ENCODE measurements around the gene MLLT1.

DNA sequence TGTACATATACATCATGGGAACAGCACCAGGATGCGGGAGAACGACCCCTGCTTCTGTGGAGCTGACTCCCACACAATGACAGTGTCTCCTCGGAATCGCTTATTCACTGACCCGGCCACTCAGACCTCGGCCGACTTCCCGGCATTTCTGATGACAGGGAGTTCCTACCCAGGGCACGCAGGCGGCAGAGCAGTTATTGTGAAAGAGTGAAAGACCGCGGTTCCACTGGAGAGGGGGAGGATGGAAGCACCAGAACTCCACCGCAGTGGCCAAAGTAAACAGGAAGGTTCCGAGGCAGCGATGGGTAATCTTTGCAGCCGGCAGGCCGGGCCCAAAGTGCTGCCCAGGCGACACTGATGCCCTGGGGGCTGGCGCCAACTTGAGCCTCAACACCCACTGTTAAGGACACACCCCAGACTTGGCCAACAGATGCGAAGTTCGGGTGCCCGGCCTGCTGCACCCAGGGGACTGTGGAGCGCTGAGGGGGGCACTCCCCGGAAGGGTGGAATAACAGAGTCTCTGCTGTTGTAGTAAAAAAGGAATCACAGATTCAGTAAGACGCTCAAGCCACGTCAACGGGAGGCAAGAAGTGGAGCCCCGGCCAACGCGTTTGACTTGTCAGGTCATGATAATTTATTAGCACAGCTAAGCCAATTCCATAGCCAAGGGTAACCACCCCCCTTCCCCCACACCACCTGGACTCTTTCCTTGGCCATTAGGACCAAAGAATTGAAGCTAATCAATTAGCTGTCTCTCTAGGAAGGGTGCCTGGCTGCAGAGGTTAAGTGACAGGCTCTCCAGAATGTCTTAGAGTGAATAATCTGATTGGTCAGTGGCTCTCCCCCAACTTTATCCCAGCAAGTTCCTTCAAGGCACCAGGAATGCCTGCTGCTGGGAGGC, 5.8 kb downstream of the MLLT1 start:
- TF ChIP-seq, protein P1, sequence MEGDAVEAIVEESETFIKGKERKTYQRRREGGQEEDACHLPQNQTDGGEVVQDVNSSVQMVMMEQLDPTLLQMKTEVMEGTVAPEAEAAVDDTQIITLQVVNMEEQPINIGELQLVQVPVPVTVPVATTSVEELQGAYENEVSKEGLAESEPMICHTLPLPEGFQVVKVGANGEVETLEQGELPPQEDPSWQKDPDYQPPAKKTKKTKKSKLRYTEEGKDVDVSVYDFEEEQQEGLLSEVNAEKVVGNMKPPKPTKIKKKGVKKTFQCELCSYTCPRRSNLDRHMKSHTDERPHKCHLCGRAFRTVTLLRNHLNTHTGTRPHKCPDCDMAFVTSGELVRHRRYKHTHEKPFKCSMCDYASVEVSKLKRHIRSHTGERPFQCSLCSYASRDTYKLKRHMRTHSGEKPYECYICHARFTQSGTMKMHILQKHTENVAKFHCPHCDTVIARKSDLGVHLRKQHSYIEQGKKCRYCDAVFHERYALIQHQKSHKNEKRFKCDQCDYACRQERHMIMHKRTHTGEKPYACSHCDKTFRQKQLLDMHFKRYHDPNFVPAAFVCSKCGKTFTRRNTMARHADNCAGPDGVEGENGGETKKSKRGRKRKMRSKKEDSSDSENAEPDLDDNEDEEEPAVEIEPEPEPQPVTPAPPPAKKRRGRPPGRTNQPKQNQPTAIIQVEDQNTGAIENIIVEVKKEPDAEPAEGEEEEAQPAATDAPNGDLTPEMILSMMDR (conservative IDR thresholded peaks at IDR 0.05; ENCODE audit: low read length) = no peak
- no peak for TF ChIP-seq EZH2phosphoT487 (IDR thresholded peaks at IDR 0.05; ENCODE audit: borderline replicate concordance, low read depth, low read length)

All from OCI-LY7 (cell line).